OCI-LY3 (cell line): Measurements from ENCODE around the gene NDUFB7.

Experiments
- EZH2phosphoT487 ChIP-seq: fragments of 200-600 bp; shearing (Covaris generic); IDR thresholded peaks from 2 replicates; pipeline ENCODE4 v1.6.1; 2018; ENCODE audit warnings: antibody characterized with exemption, mixed run types, low read depth
- TF ChIP-seq, protein P1 (sequence below): fragments of 200-600, 300-600 bp; sonication (generic); IDR thresholded peaks from 2 replicates; pipeline ENCODE4 v1.5.1; 2014; ENCODE audit warnings: antibody characterized with exemption, low read length, low read depth

DNA sequence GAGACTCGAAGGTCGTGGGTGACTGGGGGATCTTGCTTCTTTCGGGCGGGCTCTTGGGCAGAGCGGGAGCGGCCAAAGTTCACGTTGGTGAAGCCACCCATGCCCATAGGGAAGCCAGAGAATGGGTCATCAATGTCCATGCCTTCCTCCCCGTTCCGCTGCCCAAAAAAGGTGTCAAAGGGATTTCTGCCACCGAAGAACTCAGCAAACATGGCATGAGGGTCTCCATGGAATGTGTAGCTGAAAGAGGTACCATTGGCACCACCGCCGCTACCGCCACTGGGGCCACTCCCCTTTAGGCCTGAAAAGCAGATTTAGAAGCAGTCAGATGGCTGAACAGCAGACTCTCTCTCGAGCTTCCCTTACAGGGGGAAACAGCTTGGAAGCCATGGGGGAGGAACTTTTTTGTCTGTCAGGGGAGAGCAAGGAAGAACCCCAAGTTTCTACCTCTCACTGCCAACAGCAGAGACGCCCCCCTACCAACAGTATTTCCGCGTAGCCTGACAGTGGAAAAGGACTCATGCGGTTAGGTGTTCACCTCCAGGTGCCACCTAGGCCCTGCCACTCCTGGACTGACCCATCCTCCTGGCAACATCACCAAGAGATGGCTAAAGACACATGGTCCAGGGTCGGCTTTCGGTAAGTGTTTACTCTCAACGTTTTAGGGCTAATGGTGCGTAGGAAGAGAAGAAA lies 55.0 kb downstream of the NDUFB7 start:
- TF ChIP-seq, protein P1, sequence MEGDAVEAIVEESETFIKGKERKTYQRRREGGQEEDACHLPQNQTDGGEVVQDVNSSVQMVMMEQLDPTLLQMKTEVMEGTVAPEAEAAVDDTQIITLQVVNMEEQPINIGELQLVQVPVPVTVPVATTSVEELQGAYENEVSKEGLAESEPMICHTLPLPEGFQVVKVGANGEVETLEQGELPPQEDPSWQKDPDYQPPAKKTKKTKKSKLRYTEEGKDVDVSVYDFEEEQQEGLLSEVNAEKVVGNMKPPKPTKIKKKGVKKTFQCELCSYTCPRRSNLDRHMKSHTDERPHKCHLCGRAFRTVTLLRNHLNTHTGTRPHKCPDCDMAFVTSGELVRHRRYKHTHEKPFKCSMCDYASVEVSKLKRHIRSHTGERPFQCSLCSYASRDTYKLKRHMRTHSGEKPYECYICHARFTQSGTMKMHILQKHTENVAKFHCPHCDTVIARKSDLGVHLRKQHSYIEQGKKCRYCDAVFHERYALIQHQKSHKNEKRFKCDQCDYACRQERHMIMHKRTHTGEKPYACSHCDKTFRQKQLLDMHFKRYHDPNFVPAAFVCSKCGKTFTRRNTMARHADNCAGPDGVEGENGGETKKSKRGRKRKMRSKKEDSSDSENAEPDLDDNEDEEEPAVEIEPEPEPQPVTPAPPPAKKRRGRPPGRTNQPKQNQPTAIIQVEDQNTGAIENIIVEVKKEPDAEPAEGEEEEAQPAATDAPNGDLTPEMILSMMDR: no peak
- TF ChIP-seq EZH2phosphoT487: no peak
